Testis (tissue), 3 donors: ENCODE data around the gene TMOD2. TPM values are rescaled to one million over a fixed set of nuclear protein-coding genes. Genes with fewer than 3 reads are reported as not detected.

Experiments used
- DNase-seq: peaks from one replicate; pipeline ENCODE4 v3.0.0-alpha.2; 2019
- H3K27ac ChIP-seq, 2 donors: fragments of 200-600 bp; sonication (generic); one replicate each; pipeline ENCODE4 v1.5.1; 2019
- H3K27me3 ChIP-seq: fragments of 200-600 bp; sonication (generic); one replicate; pipeline ENCODE4 v1.5.1; 2019
- H3K36me3 ChIP-seq: fragments of 200-600 bp; sonication (generic); one replicate; pipeline ENCODE4 v1.5.1; 2017; ENCODE audit warnings: low read depth; ENCODE audit errors: missing control alignments
- H3K4me1 ChIP-seq: fragments of 200-600 bp; sonication (generic); one replicate; pipeline ENCODE4 v1.5.1; 2019
- H3K4me3 ChIP-seq, 2 donors: fragments of 200-600 bp; sonication (generic); one replicate each; pipeline ENCODE4 v1.5.1; 2017 to 2019
- H3K9me3 ChIP-seq: fragments of 200-600 bp; sonication (generic); one replicate; pipeline ENCODE4 v1.5.1; 2017
- CTCF ChIP-seq, 3 experiments: fragments of 450-650 bp in 2 of 3; fragments of 200-600 bp in 1 of 3; sonication (generic) in 1 of 3; IDR thresholded peaks; one replicate each; pipeline ENCODE4 v1.5.1; 2016 to 2019; ENCODE audit warnings: antibody characterized with exemption in 3 of 3, mild to moderate bottlenecking in 2 of 3, moderate library complexity in 1 of 3
- POLR2A ChIP-seq: fragments of 450-650 bp; IDR thresholded peaks from one replicate; pipeline ENCODE4 v1.6.1; 2017; ENCODE audit warnings: antibody characterized with exemption, mild to moderate bottlenecking, moderate library complexity
- whole genome bisulfite sequencing, 2 donors: methylation state at CpG; one replicate each; pipeline ENCODE4 v1.1.5; 2018; 5-methylcytosine and 5-hydroxymethylcytosine counted together
- intact Hi-C: fragments of 100-400 bp; cut with DNase I; formaldehyde crosslinking; loops from one replicate; pipeline ENCODE4 v1.15.1; 2023; ENCODE audit warnings: low total_unique reads
- polyA plus RNA-seq: library from polyadenylated mRNA; stranded (reverse); fragments of 350-450 nt; fragmentation: Illumina TruSeq; extraction: RNeasy Lipid Tissue Mini Kit (QIAGEN cat#74804); gene quantifications from one replicate; pipeline ENCODE4 v1.2.3, GENCODE V29; 2014; ENCODE audit warnings: low read depth, low replicate concordance; ENCODE audit not compliant: insufficient read depth
- total RNA-seq, 2 donors: library from RNA; depleted of rRNA; stranded (reverse); fragments of >200 nt; gene quantifications; one replicate each; pipeline ENCODE4 v1.2.3, GENCODE V29; 2016

Gene TMOD2
- total and polyA plus RNA-seq, 3 donors from 2014 or later: 5.8 to 6.4 (median 5.9) TPM

GRCh38 chr15:51750186-51750585, 1.2 kb upstream of the TMOD2 start:
- H3K4me1 ChIP-seq: peaks cover 4% of the 10 kb centered on the region
- H3K27me3 ChIP-seq: no peaks in the 10 kb centered on the region
- no peaks in the 10 kb centered on the region for H3K36me3 ChIP-seq
- intact Hi-C loops: no loop called here
- H3K27ac ChIP-seq: no peak overlapping the region
- no peak for DNase-seq
- TF ChIP-seq POLR2A (no peak), CTCF (IDR thresholded peaks at IDR 0.05) (no peak)
- H3K4me3 ChIP-seq: no peak overlapping the region
- no peaks in the 10 kb centered on the region for H3K9me3 ChIP-seq
- WGBS, 2 donors: 53 to 67% methylated on average over 4 of the region's 4 CpGs

- Histone ChIP-seq H3K27ac (peak overlapping the region in 1 of 2 donors; percentile 51), H3K4me1 (peaks cover 4% of the 10 kb centered on the region), H3K9me3 (no peaks in the 10 kb centered on the region), H3K36me3 (no peaks in the 10 kb centered on the region), H3K4me3 (peak overlapping the region; percentile 59 to 76), H3K27me3 (no peaks in the 10 kb centered on the region)
- intact Hi-C loops: no loop called here
- TF ChIP-seq POLR2A (no peak), CTCF (IDR thresholded peaks at IDR 0.05) (no peak)
- peak; percentile 50 for DNase-seq
- WGBS, 2 donors: 4 to 7% methylated on average over 18 to 39 of the region's 71 CpGs
Measured at GRCh38 chr15:51751697-51752683, 593 bp downstream of the TMOD2 start.

- Histone ChIP-seq H3K27me3 (no peaks in the 10 kb centered on the region), H3K4me1 (peaks cover 4% of the 10 kb centered on the region), H3K4me3 (no peak overlapping the region), H3K9me3 (no peaks in the 10 kb centered on the region), H3K27ac (no peak overlapping the region), H3K36me3 (no peaks in the 10 kb centered on the region)
- TF ChIP-seq POLR2A (no peak), CTCF (IDR thresholded peaks at IDR 0.05) (no peak)
- no peak for DNase-seq
- 62 to 70% methylated on average over 5 of the region's 5 CpGs for WGBS, 2 donors
- intact Hi-C loops: no loop called here
Measured at GRCh38 chr15:51752888-51753287, 1.5 kb downstream of the TMOD2 start.

- WGBS, 2 donors: 86 to 89% methylated on average over 2 of the region's 2 CpGs
- Histone ChIP-seq H3K4me1 (peaks cover 12% of the 10 kb centered on the region), H3K36me3 (no peaks in the 10 kb centered on the region), H3K4me3 (no peak overlapping the region), H3K27ac (no peak overlapping the region), H3K9me3 (no peaks in the 10 kb centered on the region), H3K27me3 (no peaks in the 10 kb centered on the region)
- no peak for DNase-seq
- TF ChIP-seq POLR2A: no peak
- TF ChIP-seq CTCF (IDR thresholded peaks at IDR 0.05): no peak
- intact Hi-C loops: no loop called here
Measured at GRCh38 chr15:51754267-51754666, 2.9 kb downstream of the TMOD2 start.
